ENCODE measurements around the gene WFIKKN1.

The WFIKKN1 gene

GRCh38 chr16:610513-611381, 20.0 kb upstream of the WFIKKN1 start:
- H3K27ac ChIP-seq = peak overlapping the region; percentile 81
- TF ChIP-seq CTCF (conservative IDR thresholded peaks at IDR 0.05; ENCODE audit: low read depth) = peak; percentile 77
- peak; percentile 30 for DNase-seq (ENCODE audit: low spot score)
- CTCF ChIA-PET = interaction anchor here (0.7 to 1.2 kb wide), 3 partner anchors 10 to 77 kb away, joined by 3 to 4 read pairs (median 3); no protein-coding TSS in a partner anchor
- POLR2A ChIA-PET (ENCODE audit: low non-redundant PET) = no interaction called here

GRCh38 chr16:615122-615521, 15.7 kb upstream of the WFIKKN1 start:
- H3K27ac ChIP-seq = no peak overlapping the region
- POLR2A ChIA-PET (ENCODE audit: low non-redundant PET) = no interaction called here
- no peak for TF ChIP-seq CTCF (conservative IDR thresholded peaks at IDR 0.05; ENCODE audit: low read depth)
- no peak for DNase-seq (ENCODE audit: low spot score)
- CTCF ChIA-PET = no interaction called here

- CTCF ChIA-PET = interaction anchor here (1.0 kb wide), 1 partner anchor 32 kb away, joined by 3 read pairs; no protein-coding TSS in a partner anchor
- H3K27ac ChIP-seq = peak overlapping the region; percentile 26
- POLR2A ChIA-PET (ENCODE audit: low non-redundant PET) = no interaction called here
- TF ChIP-seq CTCF (conservative IDR thresholded peaks at IDR 0.05; ENCODE audit: low read depth) = no peak
- no peak for DNase-seq (ENCODE audit: low spot score)
Measured at GRCh38 chr16:616733-617586, 13.8 kb upstream of the WFIKKN1 start.

GRCh38 chr16:617855-618254, 12.9 kb upstream of the WFIKKN1 start:
- no peak for TF ChIP-seq CTCF (conservative IDR thresholded peaks at IDR 0.05; ENCODE audit: low read depth)
- ChIA-PET CTCF (interaction anchor here (1.0 kb wide), 1 partner anchor 31 kb away, joined by 3 read pairs; no protein-coding TSS in a partner anchor), POLR2A (ENCODE audit: low non-redundant PET) (interaction anchor here (0.7 kb wide), 1 partner anchor 279 kb away, joined by 5 read pairs; no protein-coding TSS in a partner anchor)
- no peak for DNase-seq (ENCODE audit: low spot score)
- peak overlapping the region; percentile 26 for H3K27ac ChIP-seq

GRCh38 chr16:619476-620100, 11.2 kb upstream of the WFIKKN1 start:
- ChIA-PET CTCF (interaction anchor here (0.6 to 3.7 kb wide), 2 partner anchors 9 to 27 kb away, joined by 3 to 17 read pairs; no protein-coding TSS in a partner anchor), POLR2A (ENCODE audit: low non-redundant PET) (no interaction called here)
- TF ChIP-seq CTCF (conservative IDR thresholded peaks at IDR 0.05; ENCODE audit: low read depth) = no peak
- no peak for DNase-seq (ENCODE audit: low spot score)
- H3K27ac ChIP-seq = no peak overlapping the region

Data from RWPE1 (cell line).